ENCODE data around the gene CCR5.
A peak's percentile ranks its signal among the peaks of the same experiment; 100 is the strongest.
"Not testable (repeated sequence)": the region's sequence is repeated elsewhere in the genome, so short reads cannot be mapped to it uniquely, and the experiment has no call there.

The CCR5 gene

DNA sequence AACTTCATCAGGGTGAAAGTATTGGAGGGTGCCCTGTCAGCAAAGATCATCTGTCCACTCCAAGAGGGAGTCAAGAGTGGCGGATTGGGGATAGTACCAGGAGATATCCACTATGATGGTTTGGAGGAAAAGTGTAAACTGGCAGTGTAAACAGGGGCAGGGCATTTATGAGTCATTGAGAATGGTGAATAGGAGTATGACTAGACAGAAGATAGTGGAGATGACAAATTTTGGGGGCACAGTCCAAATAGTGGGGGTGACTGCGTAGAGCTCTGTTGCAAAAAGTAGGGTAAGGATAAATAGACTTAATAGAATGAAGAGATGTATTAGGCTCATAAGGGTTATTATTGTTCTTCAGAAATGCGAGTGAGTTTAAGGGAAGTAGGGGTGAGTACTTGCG lies 18.1 kb downstream of the CCR5 start:
- not testable (repeated sequence) for ATAC-seq

DNA sequence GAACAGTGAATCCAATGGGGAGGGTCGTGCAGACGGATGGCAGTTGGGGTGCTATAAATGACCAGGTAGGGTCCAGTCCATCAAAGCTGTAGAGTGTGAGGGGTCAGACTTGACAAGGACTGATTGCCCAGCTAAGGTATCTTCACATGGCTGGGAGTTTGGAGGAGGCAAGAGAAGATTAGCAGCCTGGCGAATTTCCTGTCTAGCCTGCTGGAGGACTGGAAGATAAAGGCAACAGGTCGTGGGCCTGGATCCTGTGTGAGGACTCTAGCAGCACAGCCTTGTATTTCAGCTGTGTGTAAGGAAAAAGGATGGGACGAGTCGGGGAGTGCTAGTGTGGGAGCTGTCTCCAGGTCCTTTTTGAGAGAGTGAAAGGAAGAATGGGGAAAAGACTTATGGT lies 18.6 kb downstream of the CCR5 start:
- no peak for ATAC-seq

DNA sequence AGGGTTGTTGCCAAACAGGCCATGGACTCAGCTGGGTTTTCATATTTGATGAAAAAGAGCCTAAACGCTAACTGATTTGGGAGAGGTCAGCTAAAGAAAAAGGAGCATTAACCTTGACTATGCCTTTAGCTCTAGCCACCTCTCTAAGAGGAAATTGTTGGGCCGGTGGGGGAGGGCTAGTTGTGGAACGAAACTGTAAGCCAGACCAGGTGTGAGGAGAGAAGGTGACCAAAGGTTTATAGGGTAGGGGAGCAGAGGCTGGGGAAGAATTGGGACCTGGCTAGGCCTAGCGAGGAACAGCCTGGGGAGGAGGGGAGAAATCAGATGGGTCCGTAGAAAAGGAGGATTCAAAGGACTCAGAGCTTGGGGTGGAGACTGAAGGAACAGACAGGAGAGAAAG lies 20.8 kb downstream of the CCR5 start:
- not testable (repeated sequence) for ATAC-seq

DNA sequence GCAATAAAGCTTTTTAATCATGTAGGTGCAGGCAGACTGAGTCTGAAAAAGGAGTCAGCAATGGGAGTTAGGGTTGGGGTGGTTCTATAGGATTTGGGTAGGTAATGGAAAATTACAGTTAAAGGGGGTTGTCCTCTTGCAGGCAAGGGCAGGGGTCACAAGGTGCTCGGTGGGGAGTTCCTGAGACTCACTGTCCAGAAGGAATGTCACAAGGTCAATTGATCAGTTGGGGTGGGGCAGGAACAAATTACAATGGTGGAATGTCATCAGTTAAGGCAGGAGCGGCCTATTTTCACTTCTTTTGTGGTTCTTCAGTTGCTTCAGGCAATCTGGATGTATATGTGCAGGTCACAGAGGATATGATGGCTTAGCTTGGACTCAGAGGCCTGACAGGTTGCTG lies 22.3 kb downstream of the CCR5 start:
- ATAC-seq = no peak

DNA sequence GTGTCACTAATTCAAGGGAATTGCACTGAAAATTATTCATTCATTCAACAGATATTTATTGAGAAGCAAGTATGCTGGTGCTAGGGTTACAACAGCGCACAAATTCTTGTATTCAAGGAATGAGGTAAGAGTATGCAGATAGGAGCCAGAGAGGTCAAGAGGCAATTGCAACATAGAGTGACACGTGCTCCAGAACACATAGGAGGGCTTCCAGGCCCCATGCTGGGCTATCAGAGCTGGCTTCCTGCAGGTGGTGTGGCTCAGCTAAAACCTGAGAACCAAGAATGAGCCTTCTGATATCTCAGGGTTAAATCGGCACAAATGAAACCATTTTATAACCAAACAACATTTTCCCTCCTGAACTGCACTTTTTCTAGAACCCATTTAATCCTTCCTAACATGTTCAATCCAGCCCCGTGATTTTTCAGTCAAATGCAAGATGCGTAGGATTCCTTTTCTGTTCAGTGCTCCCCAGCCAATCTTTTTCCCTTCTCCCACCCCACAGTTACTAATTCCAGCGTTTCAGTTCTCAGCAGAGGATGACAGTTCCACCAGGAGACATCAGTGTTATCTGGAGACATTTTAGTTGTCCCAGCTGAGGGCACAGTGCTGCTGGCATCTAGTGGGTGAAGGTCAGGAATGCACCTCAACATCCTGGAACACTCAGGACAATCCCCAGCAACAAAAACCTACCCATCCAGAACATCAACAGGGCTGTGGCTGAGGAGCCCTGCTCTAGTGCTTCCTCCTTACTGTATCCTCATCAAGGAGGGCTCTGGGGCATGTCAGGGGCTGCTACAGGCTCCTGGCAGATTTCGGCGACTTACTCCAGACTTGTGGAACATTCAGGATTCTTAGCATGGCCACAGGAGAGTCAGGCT lies 23.0 kb downstream of the CCR5 start:
- no peak for ATAC-seq

DNA sequence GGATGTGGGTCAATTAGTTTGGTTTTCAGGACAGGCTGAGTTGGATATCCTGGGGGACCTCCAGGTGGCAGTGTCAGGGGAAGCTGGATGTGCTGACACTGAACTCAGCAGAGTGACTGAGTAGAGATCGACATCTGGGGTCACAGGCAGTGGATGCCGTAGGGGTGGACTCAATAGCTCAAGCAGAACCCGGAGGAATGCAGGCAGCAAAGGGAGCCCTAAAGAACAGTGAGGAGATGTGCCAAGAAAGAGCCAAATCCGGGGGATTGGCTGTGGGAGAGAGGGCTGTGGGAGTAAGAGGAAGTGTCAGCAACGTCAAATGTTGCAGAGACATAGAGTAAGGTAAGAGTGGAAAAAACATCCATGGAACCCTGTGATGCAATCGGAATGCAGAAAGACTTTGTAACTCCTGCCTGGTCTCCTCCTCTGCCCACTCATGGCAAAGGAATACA lies 24.5 kb downstream of the CCR5 start:
- ATAC-seq = no peak

DNA sequence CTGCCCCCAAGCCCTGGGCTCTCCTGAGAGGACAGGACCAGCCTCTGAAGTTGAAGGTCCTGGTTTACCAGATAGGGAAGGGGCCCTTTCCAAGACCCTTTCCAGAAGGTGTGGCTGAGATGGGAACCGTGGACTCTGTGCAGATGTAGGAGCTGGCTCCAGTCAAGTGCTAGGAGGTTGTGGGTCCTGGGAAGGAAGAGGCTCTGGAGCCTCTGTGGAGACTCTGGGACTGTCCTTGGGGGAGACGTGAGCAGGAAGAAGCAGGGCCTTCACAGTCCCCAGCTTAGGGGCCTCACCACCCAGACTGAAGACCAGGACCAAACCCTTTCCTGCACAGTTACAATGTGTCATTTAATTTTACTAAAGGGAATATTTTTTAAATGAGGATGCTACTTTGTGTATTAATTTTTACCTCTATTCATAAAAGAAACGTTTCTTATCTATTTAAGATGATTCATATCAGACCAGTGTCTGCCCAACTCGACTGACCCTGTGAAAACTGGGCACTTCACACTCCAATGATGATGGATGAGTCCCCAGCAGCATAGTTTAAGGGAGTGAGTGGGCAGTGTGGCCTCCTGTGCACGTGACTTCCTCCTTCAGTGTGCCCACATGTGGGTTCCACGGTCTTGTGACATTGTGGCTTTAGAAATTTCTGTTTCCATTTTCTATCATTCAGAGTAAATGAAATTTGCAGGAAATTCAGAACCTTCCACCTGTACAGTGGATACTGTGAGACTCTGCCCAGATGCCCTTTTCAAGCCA lies 25.2 kb downstream of the CCR5 start:
- peak in 1 of 2 donors; percentile 17 for ATAC-seq

DNA sequence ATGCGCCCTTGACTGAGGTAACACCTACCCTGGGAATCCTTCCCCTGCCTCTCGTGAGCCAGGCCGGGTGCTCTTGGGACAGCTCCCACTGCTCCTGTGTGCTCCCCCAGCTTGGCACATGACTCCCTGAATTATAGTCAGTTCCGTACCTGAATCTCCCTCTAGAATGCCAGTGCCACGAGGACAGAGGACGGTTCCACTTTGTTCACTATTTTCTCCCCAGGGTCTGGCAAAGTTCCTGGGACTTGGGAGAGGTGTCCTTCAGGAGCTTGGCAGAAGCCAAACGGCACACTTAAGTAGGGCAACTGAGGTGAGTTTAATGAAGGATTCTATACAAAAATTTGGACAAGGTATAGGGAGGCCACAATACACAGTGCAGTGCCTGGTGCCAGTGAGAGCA lies 26.4 kb downstream of the CCR5 start:
- no peak for ATAC-seq

DNA sequence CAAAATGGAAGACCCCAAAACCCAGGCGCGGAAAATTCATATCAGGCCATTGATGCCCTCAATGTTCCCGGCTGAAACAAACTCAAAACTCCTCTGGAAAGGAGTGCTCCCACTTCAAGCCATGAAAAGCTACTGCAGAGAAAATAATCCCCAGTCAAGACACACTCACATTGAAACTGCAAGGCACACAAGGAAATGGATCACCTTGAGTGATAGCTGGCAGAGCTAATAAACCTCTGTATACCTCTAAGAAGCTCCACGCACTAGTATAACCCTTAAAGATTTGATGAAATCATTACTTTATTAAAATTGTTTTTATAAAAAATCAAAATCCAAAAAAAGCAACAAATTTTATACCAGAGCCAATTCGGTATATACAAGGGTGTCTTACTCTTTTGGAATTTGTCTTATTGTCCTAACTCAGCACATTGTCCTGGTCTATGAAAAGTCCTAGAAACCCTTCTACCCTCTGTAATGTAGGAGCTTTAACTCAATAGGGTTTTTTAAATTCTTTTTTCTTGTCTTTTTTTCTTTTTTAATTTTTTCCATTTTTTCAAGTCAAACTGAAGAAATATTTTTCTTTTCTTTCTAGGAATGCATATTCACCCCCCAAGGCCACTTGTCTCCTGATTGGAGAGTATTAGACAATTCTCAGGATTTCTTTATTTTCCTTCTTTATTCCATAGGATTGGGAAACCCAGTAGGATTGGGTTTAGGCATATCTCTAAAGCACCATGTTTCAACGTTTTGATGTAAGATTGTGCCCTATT lies 27.6 kb downstream of the CCR5 start:
- ATAC-seq = no peak

DNA sequence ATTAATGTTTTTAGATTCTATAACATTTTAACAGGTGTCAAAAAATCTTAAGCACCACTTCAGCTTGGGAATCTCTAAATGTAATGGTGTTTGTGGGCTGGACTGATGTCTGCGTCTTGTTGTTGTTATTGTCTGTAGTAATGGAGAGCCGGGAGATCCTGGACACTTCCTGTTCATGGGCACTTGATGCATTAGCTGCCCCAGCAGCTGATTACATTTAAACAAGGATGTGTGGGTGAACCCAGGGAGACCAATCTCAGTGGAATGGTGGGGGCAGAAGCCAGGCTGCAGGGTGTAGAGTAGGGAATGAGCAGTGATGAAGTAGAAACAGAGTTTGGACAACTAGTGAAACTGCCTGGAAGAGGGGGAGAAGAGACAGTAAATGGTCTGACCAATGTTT lies 28.4 kb downstream of the CCR5 start:
- no peak for ATAC-seq

DNA sequence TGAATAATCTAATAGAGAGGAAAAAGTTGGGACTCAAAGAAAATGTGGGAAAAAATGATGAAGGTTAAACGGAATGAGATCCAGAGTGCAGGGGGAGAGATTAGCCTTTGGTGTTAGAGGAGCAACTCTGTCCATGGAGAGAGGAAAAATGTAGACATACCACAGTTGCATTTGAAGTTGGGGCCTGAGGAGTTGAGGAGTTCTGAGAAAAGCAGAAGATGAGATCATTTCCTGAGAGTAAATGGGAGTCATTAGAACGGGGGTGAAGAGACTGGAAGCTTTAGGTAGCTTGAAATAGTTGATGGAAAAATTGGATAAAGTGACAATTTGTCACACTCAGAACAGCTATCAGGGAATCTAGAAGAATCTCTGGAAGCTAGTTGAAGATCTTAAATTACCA lies 28.8 kb downstream of the CCR5 start:
- ATAC-seq = no peak

DNA sequence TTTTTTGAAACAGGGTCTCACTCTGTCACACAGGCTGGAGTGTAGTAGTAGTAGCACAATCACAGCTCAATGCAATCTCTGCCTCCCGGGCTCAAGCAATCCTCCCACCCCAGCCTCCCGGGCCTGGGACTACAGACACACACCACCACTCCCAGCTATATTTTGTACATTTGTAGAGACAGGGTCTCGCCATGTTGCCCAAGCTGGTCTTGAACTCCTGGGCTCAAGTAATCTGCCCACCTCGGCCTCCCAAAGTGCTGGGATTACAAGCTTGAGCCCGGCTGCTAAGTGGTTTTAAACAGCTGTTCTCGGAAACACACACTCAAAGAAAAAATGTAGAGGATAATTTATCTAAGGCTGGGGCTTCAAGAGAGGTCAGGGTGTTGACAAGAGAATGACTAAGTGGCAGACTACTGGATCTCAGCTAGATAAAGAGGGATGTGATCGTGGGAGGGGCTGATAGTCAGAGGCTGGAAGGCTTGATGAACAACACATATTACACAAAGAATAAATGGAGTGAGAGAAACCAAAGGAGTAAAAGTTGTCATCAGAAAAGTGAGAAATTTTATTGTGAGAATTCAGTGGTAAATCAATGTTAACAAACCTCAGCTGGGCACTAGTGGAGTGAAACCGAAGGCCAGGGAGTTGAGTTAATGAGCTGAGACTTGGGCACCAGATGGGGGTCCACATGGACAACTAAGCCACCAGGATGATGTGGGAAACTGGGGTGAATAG lies 29.4 kb downstream of the CCR5 start:
- no peak for ATAC-seq

DNA sequence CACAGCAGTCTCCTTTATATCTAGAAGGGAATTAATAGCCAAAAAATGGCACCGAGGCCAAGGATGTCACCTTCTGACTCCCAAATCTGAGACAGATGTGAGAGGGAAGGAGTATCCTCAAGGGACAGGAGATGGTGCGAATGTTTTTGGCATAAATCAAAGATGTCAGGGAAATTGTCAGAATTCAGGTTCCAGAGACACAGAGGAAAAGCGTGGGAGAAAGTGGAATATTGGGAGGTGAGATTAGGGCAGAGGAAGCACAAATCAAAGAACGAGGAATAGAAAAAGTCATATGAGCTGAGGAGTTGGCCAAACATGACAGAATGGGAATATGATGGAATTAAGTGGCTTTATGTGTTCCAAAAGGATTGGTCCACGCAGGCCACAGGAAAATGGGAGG lies 30.1 kb downstream of the CCR5 start:
- no peak for ATAC-seq

DNA sequence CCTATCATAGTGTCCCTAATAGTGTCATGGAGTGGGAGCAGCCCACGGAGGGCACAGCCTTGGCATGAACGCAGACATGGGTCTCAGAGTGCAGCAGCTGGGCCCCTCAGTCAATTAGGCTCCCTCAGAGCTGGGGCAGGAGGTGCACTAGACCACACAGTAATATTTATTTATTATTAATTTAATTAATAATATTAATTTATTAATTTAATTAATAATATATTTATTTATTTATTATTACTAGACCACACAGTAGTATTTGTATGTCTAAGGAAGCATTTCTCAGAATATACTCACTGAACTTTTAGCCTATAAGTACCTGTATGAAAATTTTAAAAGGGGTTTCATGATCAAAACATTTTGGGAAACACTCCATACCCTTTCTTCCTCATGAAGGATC lies 30.8 kb downstream of the CCR5 start:
- no peak for ATAC-seq

DNA sequence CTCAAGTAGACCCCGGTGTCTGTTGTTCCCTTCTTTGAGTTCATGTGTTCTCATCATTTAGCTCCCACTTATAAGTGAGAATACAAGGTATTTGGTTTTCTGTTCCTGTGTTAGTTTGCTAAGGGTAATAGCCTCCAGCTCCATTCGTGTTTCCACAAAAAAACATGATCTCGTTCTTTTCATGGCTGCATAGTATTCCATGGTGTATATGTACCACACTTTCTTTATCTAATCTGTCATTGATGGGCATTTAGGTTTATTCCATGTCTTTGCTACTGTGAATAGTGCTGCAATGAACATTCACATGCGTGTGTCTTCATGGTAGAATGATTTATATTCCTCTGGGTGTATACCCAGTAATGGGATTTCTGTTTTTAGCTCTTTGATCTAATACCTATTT lies 32.2 kb downstream of the CCR5 start:
- not testable (repeated sequence) for ATAC-seq

DNA sequence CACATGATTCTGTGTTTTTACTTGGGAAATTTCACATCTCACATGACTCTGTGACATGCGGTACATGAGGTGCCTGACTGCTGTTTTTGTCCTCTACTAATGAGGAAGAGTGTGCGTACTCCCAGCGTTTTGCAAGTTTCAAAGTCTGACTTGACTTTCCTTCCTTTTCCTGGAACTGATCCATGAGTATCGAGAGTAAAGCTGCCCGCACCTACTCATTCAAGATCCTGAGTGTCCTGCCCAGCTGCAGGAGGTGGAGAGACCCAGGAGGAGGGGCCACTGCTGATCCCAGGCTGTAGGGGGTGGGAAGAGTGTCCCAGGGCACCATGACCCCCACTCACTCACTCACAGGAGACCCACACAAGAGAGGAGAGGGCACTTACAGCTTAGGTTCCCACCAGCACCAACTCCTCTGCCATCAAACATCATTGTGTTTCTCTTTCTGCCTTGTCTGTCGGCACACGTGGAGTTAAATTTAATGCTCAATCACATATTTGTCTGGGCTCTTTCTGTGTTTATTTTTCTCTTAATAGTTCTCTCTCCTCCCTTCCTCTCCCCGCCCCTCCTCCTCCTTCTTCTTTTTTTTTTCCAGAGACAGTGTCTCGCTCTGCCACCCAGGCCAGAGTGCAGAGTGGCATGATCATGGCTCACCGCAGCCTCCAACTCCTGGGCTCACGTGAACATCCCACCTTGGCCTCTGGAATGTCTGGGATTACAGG lies 34.7 kb downstream of the CCR5 start:
- ATAC-seq = no peak

DNA sequence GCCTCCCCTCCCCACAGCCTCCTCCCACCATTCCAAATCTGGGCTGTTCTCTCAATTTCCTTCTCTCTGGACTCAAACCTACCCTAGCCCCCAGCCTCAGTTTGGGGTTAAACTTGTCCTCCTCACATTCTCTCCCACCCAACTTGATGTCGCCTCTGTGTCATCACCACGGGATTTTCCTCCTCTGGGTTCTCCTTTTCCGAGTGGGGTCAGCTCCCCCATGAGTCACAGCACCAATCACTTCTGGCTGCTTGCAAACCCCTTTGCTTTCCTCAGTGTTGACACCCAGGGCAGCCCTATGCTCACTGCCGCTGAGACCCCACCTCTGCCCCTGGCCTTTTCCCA lies 35.7 kb downstream of the CCR5 start:
- no peak for ATAC-seq

DNA sequence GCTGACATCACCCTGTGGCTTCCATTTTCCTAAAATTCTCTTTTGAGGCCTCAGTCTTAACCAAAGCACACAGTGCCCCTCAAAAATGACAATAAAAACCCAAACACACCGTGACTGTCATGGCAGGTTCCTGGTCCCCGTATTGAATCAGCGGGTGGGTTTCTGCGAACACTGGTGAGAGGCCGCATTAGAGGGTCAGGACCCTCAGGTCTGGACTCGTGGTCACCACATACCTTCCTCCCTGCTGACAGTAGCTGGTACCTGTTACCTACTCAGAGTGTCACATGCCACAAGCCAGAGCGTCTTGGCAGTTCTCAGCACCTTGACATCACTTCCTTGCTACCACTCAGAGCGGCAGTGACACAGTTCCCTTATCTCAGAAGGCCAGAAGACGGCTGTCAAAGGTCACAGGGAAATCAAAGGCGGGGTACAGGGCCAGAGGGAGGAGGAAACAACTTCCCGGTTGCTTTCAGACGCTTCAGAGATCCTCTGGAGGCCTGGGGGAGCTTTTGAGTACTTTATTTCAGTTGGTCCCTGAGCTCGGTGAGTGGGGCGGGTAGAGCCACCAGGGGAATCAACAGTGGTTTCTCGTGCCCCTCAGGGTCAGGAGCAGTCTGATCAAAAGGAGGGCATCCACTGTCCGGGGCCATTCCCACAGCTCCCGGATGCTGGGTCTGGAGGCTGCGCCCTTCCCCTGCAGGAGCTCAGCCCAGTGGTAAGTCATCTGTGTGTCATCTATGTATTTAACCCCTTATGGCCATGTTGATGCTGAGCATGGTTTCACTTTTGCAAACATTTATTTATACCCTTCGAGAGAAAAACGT lies 36.3 kb downstream of the CCR5 start, which contains the start of the genes CCR5AS and CCRL2:
Gene CCR5AS (minus strand): TSS at position 279 of the 824 bp plus-strand sequence.
Gene CCRL2 (plus strand): TSS at position 472 of the 824 bp plus-strand sequence. CDS start 821 bp downstream, outside the sequence.
- peak; percentile 92 for ATAC-seq

DNA sequence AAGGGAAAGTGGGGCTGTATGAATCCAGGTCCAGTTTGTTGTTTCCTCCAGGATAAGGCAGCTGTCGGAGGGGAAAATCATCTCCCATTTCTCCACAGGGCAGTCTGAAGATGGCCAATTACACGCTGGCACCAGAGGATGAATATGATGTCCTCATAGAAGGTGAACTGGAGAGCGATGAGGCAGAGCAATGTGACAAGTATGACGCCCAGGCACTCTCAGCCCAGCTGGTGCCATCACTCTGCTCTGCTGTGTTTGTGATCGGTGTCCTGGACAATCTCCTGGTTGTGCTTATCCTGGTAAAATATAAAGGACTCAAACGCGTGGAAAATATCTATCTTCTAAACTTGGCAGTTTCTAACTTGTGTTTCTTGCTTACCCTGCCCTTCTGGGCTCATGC lies 37.2 kb downstream of the CCR5 start:
- ATAC-seq = no peak

DNA sequence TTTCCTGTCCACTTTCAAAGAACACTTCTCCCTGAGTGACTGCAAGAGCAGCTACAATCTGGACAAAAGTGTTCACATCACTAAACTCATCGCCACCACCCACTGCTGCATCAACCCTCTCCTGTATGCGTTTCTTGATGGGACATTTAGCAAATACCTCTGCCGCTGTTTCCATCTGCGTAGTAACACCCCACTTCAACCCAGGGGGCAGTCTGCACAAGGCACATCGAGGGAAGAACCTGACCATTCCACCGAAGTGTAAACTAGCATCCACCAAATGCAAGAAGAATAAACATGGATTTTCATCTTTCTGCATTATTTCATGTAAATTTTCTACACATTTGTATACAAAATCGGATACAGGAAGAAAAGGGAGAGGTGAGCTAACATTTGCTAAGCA lies 38.1 kb downstream of the CCR5 start:
- ATAC-seq = no peak

Data from activated CD4-positive, CD25-positive, alpha-beta regulatory T cell treated with anti-CD3 and anti-CD28 coated beads, Interleukin-2, amount 50 U/mL, for 24 hours (primary cell).